SJCRH30 (cell line): ENCODE results near the gene CXCL14. TPM values are rescaled to one million over a fixed set of nuclear protein-coding genes. Genes with fewer than 3 reads are reported as not detected.

ENCODE experiments used
- DNase-seq, 2 experiments: peaks; one replicate each; pipeline ENCODE4 v3.0.0-alpha.2; 2015 to 2020
- H3K27ac ChIP-seq: fragments of 250-450 bp; sonication (Bioruptor Pico); 2 replicates; pipeline ENCODE4 v1.5.1; 2020; ENCODE audit warnings: mild to moderate bottlenecking, moderate library complexity
- H3K27me3 ChIP-seq: fragments of 250-450 bp; sonication (Bioruptor Pico); 2 replicates; pipeline ENCODE4 v1.5.1; 2020; ENCODE audit warnings: mild to moderate bottlenecking, moderate library complexity
- H3K36me3 ChIP-seq: fragments of 250-450 bp; sonication (Bioruptor Pico); 2 replicates; pipeline ENCODE4 v1.5.1; 2020; ENCODE audit warnings: mild to moderate bottlenecking, moderate library complexity
- H3K4me1 ChIP-seq: fragments of 250-450 bp; sonication (Bioruptor Pico); 2 replicates; pipeline ENCODE4 v1.5.1; 2020; ENCODE audit warnings: mild to moderate bottlenecking, moderate library complexity
- H3K4me3 ChIP-seq: fragments of 250-450 bp; sonication (Bioruptor Pico); 2 replicates; pipeline ENCODE4 v1.5.1; 2020; ENCODE audit warnings: mild to moderate bottlenecking, moderate library complexity
- H3K9me3 ChIP-seq: fragments of 250-450 bp; sonication (Bioruptor Pico); replicated peaks from 2 replicates; pipeline ENCODE4 v1.5.1; 2020; ENCODE audit warnings: mild to moderate bottlenecking, moderate library complexity
- total RNA-seq: library from RNA; depleted of rRNA; stranded (reverse); fragments of >200 nt; shearing (Covaris generic); gene quantifications from 2 replicates; pipeline ENCODE4 v1.2.3, GENCODE V29; 2014

The CXCL14 gene
- total RNA-seq, 1 experiment from 2014 or later: not detected

GRCh38 chr5:135587721-135588663, 9.2 kb upstream of the CXCL14 start:
- Histone ChIP-seq H3K36me3 (no peaks in the 10 kb centered on the region), H3K4me1 (no peaks in the 10 kb centered on the region), H3K27ac (no peak overlapping the region), H3K4me3 (no peak overlapping the region), H3K9me3 (no peaks in the 10 kb centered on the region), H3K27me3 (peaks cover 7% of the 10 kb centered on the region; the same call in 1 of the 2 replicates)
- DNase-seq: no peak

- Histone ChIP-seq H3K4me3 (no peak overlapping the region), H3K4me1 (no peaks in the 10 kb centered on the region), H3K9me3 (no peaks in the 10 kb centered on the region), H3K36me3 (no peaks in the 10 kb centered on the region), H3K27me3 (peaks cover 11% of the 10 kb centered on the region; the same call in 1 of the 2 replicates), H3K27ac (no peak overlapping the region)
- no peak for DNase-seq
Observed at GRCh38 chr5:135584918-135585317, 6.1 kb upstream of the CXCL14 start.

DNA sequence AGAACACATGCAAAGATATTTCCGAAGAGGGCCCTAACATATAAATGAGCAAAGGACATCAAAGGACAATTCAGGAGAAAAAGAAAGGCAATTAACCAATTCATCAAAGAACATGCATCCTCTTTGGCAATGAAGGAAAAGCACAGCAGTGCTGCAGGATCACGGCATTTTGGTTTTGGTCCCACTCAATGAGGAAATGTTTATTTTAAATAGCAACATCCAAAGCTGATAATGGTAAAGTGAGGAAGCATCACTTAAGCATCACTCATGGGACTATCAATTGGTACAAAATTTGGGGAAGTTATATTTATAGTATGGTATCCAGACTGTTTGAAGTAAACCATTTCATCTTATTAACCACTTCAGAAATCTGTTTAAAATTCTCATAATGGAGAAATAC, 5.5 kb upstream of the CXCL14 start:
- Histone ChIP-seq H3K36me3 (no peaks in the 10 kb centered on the region), H3K4me1 (no peaks in the 10 kb centered on the region), H3K27me3 (peaks cover 11% of the 10 kb centered on the region; the same call in 1 of the 2 replicates), H3K27ac (no peak overlapping the region), H3K4me3 (no peak overlapping the region), H3K9me3 (no peaks in the 10 kb centered on the region)
- no peak for DNase-seq

DNA sequence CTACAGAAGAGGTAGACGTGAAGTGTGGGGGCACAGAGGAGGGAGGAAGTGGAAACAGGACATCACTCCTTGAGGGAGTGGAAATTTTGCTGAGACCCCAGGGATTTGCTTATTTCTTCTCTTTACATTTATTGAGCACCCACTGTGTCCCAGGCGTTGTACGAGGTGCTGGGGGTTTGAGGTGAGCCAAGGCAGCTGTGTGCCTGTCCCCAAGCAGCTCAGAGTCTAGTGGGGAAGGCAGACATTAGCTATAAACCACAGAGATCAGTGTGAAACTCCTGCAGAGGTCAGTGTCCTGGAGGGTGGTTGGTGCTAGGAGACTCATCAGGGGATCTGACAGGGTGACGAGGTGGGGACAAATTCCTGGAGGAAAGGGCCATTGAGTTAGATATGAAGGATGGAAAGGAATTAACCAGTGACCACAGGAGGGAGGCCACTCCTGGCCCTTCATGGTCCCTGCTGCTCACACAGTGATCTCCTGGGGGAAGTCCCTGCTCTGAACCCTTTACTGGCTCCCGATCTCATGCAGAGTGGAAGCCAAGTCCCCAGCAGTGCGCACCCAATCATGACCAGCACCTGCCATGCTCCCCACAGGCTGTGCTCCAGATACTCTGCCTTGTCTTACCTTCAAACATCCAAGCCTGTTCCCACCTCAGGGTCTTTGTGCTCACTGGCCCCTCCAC, 3.4 kb upstream of the CXCL14 start:
- no peak overlapping the region for H3K27ac ChIP-seq
- H3K36me3 ChIP-seq: no peaks in the 10 kb centered on the region
- H3K27me3 ChIP-seq: peaks cover 11% of the 10 kb centered on the region; the same call in 1 of the 2 replicates
- no peaks in the 10 kb centered on the region for H3K4me1 ChIP-seq
- no peak for DNase-seq
- H3K4me3 ChIP-seq: no peak overlapping the region
- H3K9me3 ChIP-seq: no peaks in the 10 kb centered on the region

- H3K36me3 ChIP-seq: no peaks in the 10 kb centered on the region
- no peaks in the 10 kb centered on the region for H3K4me1 ChIP-seq
- H3K27me3 ChIP-seq: 0 out of 2 replicates have a peak, but pooled peaks cover 4% of the 10 kb centered on the region
- H3K27ac ChIP-seq: no peak overlapping the region
- DNase-seq: no peak
- H3K4me3 ChIP-seq: no peak overlapping the region
- H3K9me3 ChIP-seq: no peaks in the 10 kb centered on the region
Observed at GRCh38 chr5:135578305-135578684, 496 bp downstream of the CXCL14 start.

- Histone ChIP-seq H3K4me3 (no peak overlapping the region), H3K9me3 (no peaks in the 10 kb centered on the region), H3K27ac (no peak overlapping the region), H3K4me1 (no peaks in the 10 kb centered on the region), H3K36me3 (no peaks in the 10 kb centered on the region), H3K27me3 (0 out of 2 replicates have a peak, but pooled peaks cover 4% of the 10 kb centered on the region)
- DNase-seq: no peak
Observed at GRCh38 chr5:135577421-135577820, 1.4 kb downstream of the CXCL14 start.

DNA sequence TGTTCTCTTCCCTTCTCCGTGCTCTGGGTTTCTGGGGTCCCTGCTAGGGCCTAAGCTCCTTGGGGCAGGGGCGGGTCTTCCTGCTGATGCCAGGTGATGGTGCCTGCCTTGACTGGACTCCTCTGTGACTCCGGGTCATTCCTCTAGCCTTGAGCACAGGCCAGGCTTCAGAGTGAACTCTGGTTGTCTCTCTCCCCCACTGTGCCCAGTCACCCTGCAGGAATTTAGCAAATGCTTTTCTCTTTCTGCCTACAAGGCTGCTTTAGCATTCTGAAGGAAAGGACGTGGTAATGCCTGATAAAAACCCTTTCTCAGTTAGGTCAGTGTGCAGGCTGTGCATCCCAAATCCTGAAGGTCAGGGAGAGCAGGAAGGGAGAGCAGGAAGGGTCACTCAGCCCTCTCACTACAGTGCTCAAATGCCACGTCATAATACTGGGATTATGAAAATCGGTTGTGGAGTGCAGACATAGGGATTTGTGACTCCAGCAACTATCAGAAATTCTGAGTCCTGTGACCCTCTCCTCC, 2.7 kb downstream of the CXCL14 start:
- H3K27me3 ChIP-seq: no peaks in the 10 kb centered on the region
- H3K36me3 ChIP-seq: no peaks in the 10 kb centered on the region
- DNase-seq: no peak
- H3K4me1 ChIP-seq: peaks cover 3% of the 10 kb centered on the region; the same call in 1 of the 2 replicates
- H3K27ac ChIP-seq: no peak overlapping the region
- no peaks in the 10 kb centered on the region for H3K9me3 ChIP-seq
- no peak overlapping the region for H3K4me3 ChIP-seq

- H3K27ac ChIP-seq: no peak overlapping the region
- no peaks in the 10 kb centered on the region for H3K9me3 ChIP-seq
- H3K4me1 ChIP-seq: peaks cover 6% of the 10 kb centered on the region; the same call in 1 of the 2 replicates
- no peak for DNase-seq
- H3K27me3 ChIP-seq: no peaks in the 10 kb centered on the region
- no peak overlapping the region for H3K4me3 ChIP-seq
- no peaks in the 10 kb centered on the region for H3K36me3 ChIP-seq
Observed at GRCh38 chr5:135574493-135574892, 4.3 kb downstream of the CXCL14 start.

DNA sequence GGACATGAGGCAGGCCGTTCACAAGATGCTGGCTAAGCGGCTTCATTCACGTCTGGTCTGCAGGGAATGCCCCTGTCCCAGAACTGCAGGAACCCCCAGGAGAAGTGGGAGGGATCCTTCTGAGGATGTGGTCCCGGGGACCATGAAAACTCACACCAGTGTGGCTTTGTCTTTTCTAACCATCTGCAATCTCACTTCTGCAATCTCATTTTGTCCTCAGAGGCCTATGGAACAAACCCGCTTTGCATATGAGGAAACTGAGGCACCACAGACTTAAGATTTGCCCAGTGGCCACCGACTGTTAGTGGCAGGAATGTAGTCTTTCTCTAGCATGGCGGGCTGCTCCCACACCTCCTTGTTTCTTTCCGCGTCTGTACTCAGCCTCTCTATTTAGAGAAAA, 6.9 kb downstream of the CXCL14 start:
- H3K4me3 ChIP-seq: no peak overlapping the region
- peaks cover 6% of the 10 kb centered on the region; the same call in 1 of the 2 replicates for H3K4me1 ChIP-seq
- no peaks in the 10 kb centered on the region for H3K27me3 ChIP-seq
- no peaks in the 10 kb centered on the region for H3K36me3 ChIP-seq
- DNase-seq: no peak
- H3K9me3 ChIP-seq: no peaks in the 10 kb centered on the region
- no peak overlapping the region for H3K27ac ChIP-seq

DNA sequence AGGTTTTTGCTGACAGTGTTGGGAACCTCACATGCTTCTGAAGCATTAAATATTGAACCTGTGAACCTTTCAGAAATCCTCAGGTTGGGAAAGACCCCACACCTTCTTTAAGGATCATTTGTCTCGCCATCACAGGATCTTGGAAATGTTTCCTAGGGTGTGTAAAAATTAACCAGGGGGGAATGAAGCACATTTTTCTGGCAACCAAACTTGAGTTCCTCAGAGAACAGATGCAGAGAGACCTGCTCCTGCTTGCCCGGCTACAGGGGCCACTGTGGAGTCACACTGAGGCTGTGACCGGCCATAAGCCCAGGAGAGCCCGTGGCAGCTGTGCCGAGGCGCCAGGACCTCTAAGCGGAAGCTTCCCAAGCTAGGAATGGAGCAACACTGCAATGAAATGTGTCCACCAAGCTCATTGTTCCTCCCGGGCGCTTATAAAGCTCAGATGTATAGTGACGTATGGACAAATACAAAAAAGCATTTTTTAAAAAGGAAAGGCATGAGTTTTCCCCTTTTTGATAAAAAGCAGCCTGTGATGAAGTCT, 7.7 kb downstream of the CXCL14 start:
- no peak overlapping the region for H3K27ac ChIP-seq
- H3K9me3 ChIP-seq: no peaks in the 10 kb centered on the region
- H3K27me3 ChIP-seq: no peaks in the 10 kb centered on the region
- H3K4me3 ChIP-seq: no peak overlapping the region
- H3K36me3 ChIP-seq: no peaks in the 10 kb centered on the region
- peaks cover 6% of the 10 kb centered on the region; the same call in 1 of the 2 replicates for H3K4me1 ChIP-seq
- DNase-seq: peak; percentile 64 to 69

DNA sequence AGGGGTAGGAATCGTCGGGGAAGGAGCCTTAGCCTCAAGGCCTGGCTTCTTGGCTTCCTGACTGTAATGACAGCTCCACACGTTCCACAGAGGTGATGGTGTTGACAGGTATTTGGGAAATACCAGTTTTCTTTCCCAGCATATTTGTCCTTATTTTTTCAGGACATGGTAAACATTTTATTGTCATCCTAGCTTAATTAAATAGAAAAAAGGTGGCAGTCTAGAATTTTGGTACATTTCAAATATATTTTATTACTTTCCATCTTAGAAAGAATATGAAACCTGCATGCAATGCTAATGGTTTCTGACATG, 8.4 kb downstream of the CXCL14 start:
- Histone ChIP-seq H3K27me3 (no peaks in the 10 kb centered on the region), H3K9me3 (no peaks in the 10 kb centered on the region), H3K4me1 (peaks cover 6% of the 10 kb centered on the region; the same call in 1 of the 2 replicates), H3K27ac (no peak overlapping the region), H3K36me3 (no peaks in the 10 kb centered on the region), H3K4me3 (no peak overlapping the region)
- DNase-seq: no peak

GRCh38 chr5:135569755-135570452, 8.9 kb downstream of the CXCL14 start:
- Histone ChIP-seq H3K4me1 (peaks cover 6% of the 10 kb centered on the region; the same call in 1 of the 2 replicates), H3K27ac (no peak overlapping the region), H3K9me3 (no peaks in the 10 kb centered on the region), H3K4me3 (no peak overlapping the region), H3K27me3 (no peaks in the 10 kb centered on the region), H3K36me3 (no peaks in the 10 kb centered on the region)
- peak; percentile 46 to 68 for DNase-seq

GRCh38 chr5:135568923-135569360, 9.8 kb downstream of the CXCL14 start:
- H3K4me3 ChIP-seq: no peak overlapping the region
- DNase-seq: no peak
- H3K9me3 ChIP-seq: no peaks in the 10 kb centered on the region
- H3K36me3 ChIP-seq: no peaks in the 10 kb centered on the region
- H3K27ac ChIP-seq: no peak overlapping the region
- H3K4me1 ChIP-seq: peaks cover 6% of the 10 kb centered on the region; the same call in 1 of the 2 replicates
- H3K27me3 ChIP-seq: no peaks in the 10 kb centered on the region

GRCh38 chr5:135568246-135568645, 10.5 kb downstream of the CXCL14 start:
- H3K36me3 ChIP-seq: no peaks in the 10 kb centered on the region
- no peak overlapping the region for H3K27ac ChIP-seq
- H3K4me3 ChIP-seq: no peak overlapping the region
- H3K4me1 ChIP-seq: peaks cover 6% of the 10 kb centered on the region; the same call in 1 of the 2 replicates
- H3K27me3 ChIP-seq: no peaks in the 10 kb centered on the region
- DNase-seq: no peak
- H3K9me3 ChIP-seq: no peaks in the 10 kb centered on the region
